H9 (cell line): ENCODE results near the gene CCSER1. TPM values are rescaled to one million over a fixed set of nuclear protein-coding genes. Genes with fewer than 3 reads are reported as not detected.

Source experiments
- DNase-seq: peaks from one replicate; pipeline ENCODE4 v3.0.0-alpha.2; 2017
- H2AFZ ChIP-seq: one replicate; pipeline ENCODE4 v1.6.1; 2013; ENCODE audit warnings: mild to moderate bottlenecking, low read length, control low read depth, moderate library complexity
- H2AK5ac ChIP-seq: 2 replicates; pipeline ENCODE4 v1.6.1; 2013; ENCODE audit warnings: low read length, control low read depth, mixed read lengths; ENCODE audit not compliant: insufficient read length
- H2BK120ac ChIP-seq: one replicate; pipeline ENCODE4 v1.6.1; 2013; ENCODE audit warnings: low read depth, mild to moderate bottlenecking, low read length, control low read depth, inconsistent platforms; ENCODE audit not compliant: poor library complexity, severe bottlenecking
- H2BK12ac ChIP-seq: 2 replicates; pipeline ENCODE4 v1.6.1; 2013; ENCODE audit warnings: low read length, control low read depth, mixed read lengths, low read depth; ENCODE audit not compliant: insufficient read length
- H2BK15ac ChIP-seq: 2 replicates; pipeline ENCODE4 v1.6.1; 2013; ENCODE audit warnings: low read depth, low read length, control low read depth
- H2BK20ac ChIP-seq: one replicate; pipeline ENCODE4 v1.6.1; 2013; ENCODE audit warnings: low read depth, mild to moderate bottlenecking, low read length, control low read depth, inconsistent platforms; ENCODE audit not compliant: poor library complexity, severe bottlenecking
- H2BK5ac ChIP-seq: 2 replicates; pipeline ENCODE4 v1.6.1; 2013; ENCODE audit warnings: low read length, control low read depth, mixed read lengths; ENCODE audit not compliant: insufficient read length
- H3K14ac ChIP-seq: 2 replicates; pipeline ENCODE4 v1.6.1; 2013; ENCODE audit warnings: low read length, control low read depth; ENCODE audit not compliant: insufficient read depth
- H3K18ac ChIP-seq: 2 replicates; pipeline ENCODE4 v1.6.1; 2013; ENCODE audit warnings: low read depth, mild to moderate bottlenecking, mixed read lengths, low read length, control low read depth; ENCODE audit not compliant: insufficient read length
- H3K23ac ChIP-seq: 2 replicates; pipeline ENCODE4 v1.6.1; 2013; ENCODE audit warnings: low read length, control low read depth, mixed read lengths, low read depth; ENCODE audit not compliant: insufficient read length
- H3K23me2 ChIP-seq: 2 replicates; pipeline ENCODE4 v1.6.1; 2013; ENCODE audit warnings: low read depth, mild to moderate bottlenecking, mixed read lengths, low read length, control low read depth; ENCODE audit not compliant: insufficient read length, poor library complexity, severe bottlenecking
- H3K27ac ChIP-seq: 2 replicates; pipeline ENCODE4 v1.5.1; 2013; ENCODE audit warnings: low read length, control low read depth, mixed read lengths, low read depth; ENCODE audit not compliant: insufficient read length
- H3K27me3 ChIP-seq: 2 replicates; pipeline ENCODE4 v1.6.1; 2013; ENCODE audit warnings: low read length, control low read depth, inconsistent platforms; ENCODE audit not compliant: insufficient read depth
- H3K4ac ChIP-seq: 2 replicates; pipeline ENCODE4 v1.6.1; 2013; ENCODE audit warnings: low read depth, mild to moderate bottlenecking, control low read depth, inconsistent platforms, low read length, moderate library complexity
- H3K4me1 ChIP-seq: 2 replicates; pipeline ENCODE4 v1.6.1; 2013; ENCODE audit warnings: low read length, control low read depth, inconsistent platforms; ENCODE audit not compliant: insufficient read depth
- H3K4me2 ChIP-seq: 2 replicates; pipeline ENCODE4 v1.6.1; 2013; ENCODE audit warnings: low read length, control low read depth, mixed read lengths; ENCODE audit not compliant: insufficient read length, insufficient read depth
- H3K56ac ChIP-seq: 2 replicates; pipeline ENCODE4 v1.6.1; 2013; ENCODE audit warnings: low read depth, mild to moderate bottlenecking, mixed read lengths, low read length, control low read depth; ENCODE audit not compliant: insufficient read length
- H3K79me1 ChIP-seq: 2 replicates; pipeline ENCODE4 v1.6.1; 2013; ENCODE audit warnings: low read depth, mild to moderate bottlenecking, moderate library complexity, low read length, control low read depth, inconsistent platforms; ENCODE audit not compliant: insufficient read depth, poor library complexity, severe bottlenecking
- H3K79me2 ChIP-seq: 2 replicates; pipeline ENCODE4 v1.6.1; 2013; ENCODE audit warnings: low read length, control low read depth, inconsistent platforms; ENCODE audit not compliant: insufficient read depth
- H3K9ac ChIP-seq: 2 replicates; pipeline ENCODE4 v1.6.1; 2013; ENCODE audit warnings: low read length, control low read depth, mixed read lengths; ENCODE audit not compliant: insufficient read length; ENCODE audit errors: extremely low read depth
- H3K9me3 ChIP-seq: one replicate; pipeline ENCODE4 v1.6.1; 2013; ENCODE audit warnings: low read depth, low read length, inconsistent platforms; ENCODE audit not compliant: control insufficient read depth
- H3T11ph ChIP-seq: one replicate; pipeline ENCODE4 v1.6.1; 2013; ENCODE audit warnings: mild to moderate bottlenecking, low read length, control low read depth, inconsistent platforms
- H4K20me1 ChIP-seq: one replicate; pipeline ENCODE4 v1.6.1; 2013; ENCODE audit not compliant: control insufficient read depth, insufficient read length, insufficient read depth
- H4K5ac ChIP-seq: 2 replicates; pipeline ENCODE4 v1.6.1; 2013; ENCODE audit warnings: low read depth, mild to moderate bottlenecking, mixed read lengths, low read length, control low read depth; ENCODE audit not compliant: insufficient read length
- H4K8ac ChIP-seq: replicated peaks from 2 replicates; pipeline ENCODE4 v1.6.1; 2013; ENCODE audit warnings: low read length, control low read depth, mixed read lengths, low read depth; ENCODE audit not compliant: insufficient read length
- H4K91ac ChIP-seq: 2 replicates; pipeline ENCODE4 v1.6.1; 2013; ENCODE audit warnings: low read depth, mild to moderate bottlenecking, moderate library complexity, mixed read lengths, low read length, control low read depth; ENCODE audit not compliant: insufficient read length
- H3K27ac Mint-ChIP-seq, 3 experiments: 2 replicates in 2 of 3; 3 replicates in 1 of 3; pipeline ENCODE4 v1.8.0; 2020 to 2021; ENCODE audit warnings: mixed read lengths in 3 of 3, mild to moderate bottlenecking in 1 of 3, moderate library complexity in 1 of 3
- H3K27me3 Mint-ChIP-seq: 2 replicates; pipeline ENCODE4 v1.8.0; 2021; ENCODE audit warnings: low read depth, mild to moderate bottlenecking, moderate library complexity, mixed read lengths
- H3K36me3 Mint-ChIP-seq, 3 experiments: 2 replicates in 2 of 3; 3 replicates in 1 of 3; pipeline ENCODE4 v1.8.0; 2020 to 2021; ENCODE audit warnings: low read depth in 3 of 3, mixed read lengths in 3 of 3; ENCODE audit not compliant: insufficient read depth in 1 of 3
- H3K4me1 Mint-ChIP-seq, 2 experiments: 2 replicates each; pipeline ENCODE4 v1.8.0; 2020; ENCODE audit warnings: mixed read lengths in 2 of 2
- H3K4me3 Mint-ChIP-seq, 2 experiments: 2 replicates in 1 of 2; 3 replicates in 1 of 2; pipeline ENCODE4 v1.8.0; 2020 to 2021; ENCODE audit warnings: mild to moderate bottlenecking in 2 of 2, mixed read lengths in 2 of 2, moderate library complexity in 1 of 2
- H3K9me3 Mint-ChIP-seq, 2 experiments: 2 replicates in 1 of 2; 3 replicates in 1 of 2; pipeline ENCODE4 v1.8.0; 2020; ENCODE audit warnings: mild to moderate bottlenecking in 2 of 2, mixed read lengths in 2 of 2, moderate library complexity in 1 of 2
- CTCF ChIP-seq: fragments of 200-600 bp; sonication (generic); conservative IDR thresholded peaks from 3 replicates; pipeline ENCODE4 v1.8.0; 2021; ENCODE audit warnings: antibody characterized with exemption, mild to moderate bottlenecking
- WGBS: extraction: QIAGEN DNeasy Blood & Tissue Kit; methylation state at CpG from one replicate; pipeline ENCODE4 v1.1.7; 2013; ENCODE audit warnings: missing lambda C conversion rate, low lambda C conversion rate, mixed read lengths; ENCODE audit not compliant: insufficient read length; ENCODE audit errors: extremely low coverage; 5-methylcytosine and 5-hydroxymethylcytosine counted together
- total RNA-seq: library from RNA; stranded (reverse); gene quantifications from 2 replicates; pipeline ENCODE4 v1.2.1, GENCODE V29; 2021

Gene CCSER1
- total RNA-seq, 1 experiment from 2014 or later: 0.37 TPM

- no peaks in the 10 kb centered on the region for H3K4me1 Mint-ChIP-seq
- Histone ChIP-seq H4K91ac (no peak overlapping the region), H3K4me2 (no peak overlapping the region), H3K27ac (no peak overlapping the region), H3K4ac (no peak overlapping the region), H3T11ph (no peak overlapping the region), H3K56ac (no peak overlapping the region), H4K5ac (no peak overlapping the region), H2BK15ac (no peak overlapping the region), H2BK120ac (no peak overlapping the region), H3K79me1 (no peaks in the 10 kb centered on the region), H3K9me3 (no peaks in the 10 kb centered on the region), H3K9ac (no peak overlapping the region), H4K8ac (no peak overlapping the region), H3K18ac (no peak overlapping the region), H3K23me2 (no peaks in the 10 kb centered on the region), H2BK20ac (no peak overlapping the region), H2BK5ac (no peak overlapping the region), H2BK12ac (no peak overlapping the region), H3K23ac (no peak overlapping the region), H3K79me2 (no peaks in the 10 kb centered on the region), H4K20me1 (no peaks in the 10 kb centered on the region), H3K27me3 (no peaks in the 10 kb centered on the region), H3K4me1 (no peaks in the 10 kb centered on the region), H3K14ac (no peak overlapping the region), H2AFZ (no peak overlapping the region), H2AK5ac (no peak overlapping the region)
- no CpG with 5 or more reads among the region's 4 CpGs for WGBS
- H3K4me3 Mint-ChIP-seq: no peak overlapping the region
- no peaks in the 10 kb centered on the region for H3K27me3 Mint-ChIP-seq
- peaks cover 6% of the 10 kb centered on the region in 2 experiments; a peak in 3 of 5 replicates for H3K9me3 Mint-ChIP-seq
- DNase-seq: no peak
- no peak for TF ChIP-seq CTCF
- no peak overlapping the region for H3K27ac Mint-ChIP-seq
- H3K36me3 Mint-ChIP-seq: peaks cover 0 to 5% (median 3%) of the 10 kb centered on the region in 3 experiments; a peak in 2 of 7 replicates
Observed at GRCh38 chr4:91497892-91498291, 1370.7 kb downstream of the CCSER1 start.
